GM12864 (cell line): ENCODE measurements around the gene DCTN5.

Experiments used
- DNase-seq: peaks from one replicate; pipeline ENCODE4 v3.0.0-alpha.2; 2011; ENCODE audit warnings: low read depth
- H3K4me3 ChIP-seq: 2 replicates; pipeline ENCODE4 v1.5.1; 2011; ENCODE audit warnings: mild to moderate bottlenecking, low read depth, low read length, control low read depth
- CTCF ChIP-seq: IDR thresholded peaks from 2 replicates; pipeline ENCODE4 v1.5.1; 2011; ENCODE audit warnings: low read depth, mild to moderate bottlenecking, moderate library complexity, low read length, control low read depth, inconsistent platforms; ENCODE audit errors: missing control alignments

Gene DCTN5

DNA sequence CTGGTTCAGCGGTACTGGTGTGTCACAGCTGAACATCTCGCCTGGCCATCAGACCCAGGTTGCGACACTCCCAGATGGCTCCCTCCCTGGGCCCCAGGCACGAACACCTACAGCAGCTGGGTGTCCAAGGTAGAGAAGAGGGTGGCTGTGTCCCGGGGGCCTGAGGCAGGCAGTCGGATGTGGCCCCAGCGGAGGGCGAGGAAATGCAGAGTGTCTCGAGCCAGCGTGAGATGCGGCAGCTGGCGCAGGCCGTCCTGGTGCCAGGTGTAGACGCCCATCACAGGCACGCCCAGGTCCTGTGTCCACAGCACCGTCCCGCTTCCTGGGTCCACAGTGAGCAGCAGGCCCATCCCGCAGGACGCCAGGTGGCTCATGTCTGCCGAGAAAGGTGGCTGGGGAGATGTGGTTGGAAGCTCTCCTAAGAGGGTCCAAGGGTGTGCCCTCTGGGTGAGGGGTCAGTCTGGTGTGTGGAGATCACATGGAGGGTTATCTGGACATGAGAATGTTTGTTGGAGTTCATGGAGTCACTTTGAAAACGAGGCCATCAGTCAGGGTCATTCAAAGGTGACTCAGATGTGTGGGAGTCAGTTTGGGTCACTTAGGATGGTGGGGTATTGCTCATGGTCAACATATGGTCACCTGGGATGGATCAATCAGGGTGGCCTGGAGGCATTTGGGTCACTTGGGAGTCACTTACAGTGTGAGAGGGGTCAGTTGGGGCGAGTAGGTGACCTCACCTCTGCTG, 63.7 kb downstream of the DCTN5 start:
- no peak overlapping the region for H3K4me3 ChIP-seq
- no peak for TF ChIP-seq CTCF
- DNase-seq: no peak

DNA sequence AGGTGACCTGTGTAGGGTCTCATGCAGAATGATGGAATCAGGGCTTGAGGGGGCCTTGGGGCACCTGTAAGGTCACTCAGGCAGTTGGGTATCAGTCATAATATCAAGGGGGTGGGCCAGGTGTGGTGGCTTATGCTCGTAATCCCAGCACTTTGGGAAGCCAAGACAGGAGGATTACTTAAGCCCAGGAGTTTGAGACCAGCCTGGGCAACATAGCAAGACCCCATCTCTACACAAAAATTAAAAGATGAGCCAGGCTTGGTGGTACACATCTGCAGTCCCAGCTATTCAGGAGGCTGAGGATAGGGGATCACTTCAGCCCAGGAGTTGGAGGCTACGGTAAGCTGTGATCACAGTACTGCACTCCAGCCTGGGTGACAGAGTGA, 64.2 kb downstream of the DCTN5 start:
- H3K4me3 ChIP-seq: no peak overlapping the region
- no peak for DNase-seq
- no peak for TF ChIP-seq CTCF

DNA sequence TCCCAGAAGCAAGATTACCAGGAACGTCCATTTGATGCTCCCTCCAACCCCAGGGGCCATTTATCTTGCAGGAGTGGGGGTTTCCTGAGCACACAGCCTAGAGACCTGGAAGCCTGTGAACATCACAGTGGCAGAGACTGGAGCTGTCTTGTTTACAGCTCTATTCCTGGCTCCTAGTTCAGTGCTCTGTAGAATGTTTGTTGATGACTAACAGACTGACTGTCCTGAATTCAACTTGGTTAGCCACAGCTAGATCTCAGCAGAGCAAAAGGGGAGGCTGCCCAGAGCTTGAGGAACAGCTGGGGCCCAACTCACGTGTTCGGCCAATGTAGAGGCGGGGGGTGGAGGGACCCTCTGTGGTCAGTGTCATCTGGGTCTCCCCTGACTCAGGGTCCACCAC, 65.2 kb downstream of the DCTN5 start:
- no peak for DNase-seq
- no peak for TF ChIP-seq CTCF
- H3K4me3 ChIP-seq: no peak overlapping the region

DNA sequence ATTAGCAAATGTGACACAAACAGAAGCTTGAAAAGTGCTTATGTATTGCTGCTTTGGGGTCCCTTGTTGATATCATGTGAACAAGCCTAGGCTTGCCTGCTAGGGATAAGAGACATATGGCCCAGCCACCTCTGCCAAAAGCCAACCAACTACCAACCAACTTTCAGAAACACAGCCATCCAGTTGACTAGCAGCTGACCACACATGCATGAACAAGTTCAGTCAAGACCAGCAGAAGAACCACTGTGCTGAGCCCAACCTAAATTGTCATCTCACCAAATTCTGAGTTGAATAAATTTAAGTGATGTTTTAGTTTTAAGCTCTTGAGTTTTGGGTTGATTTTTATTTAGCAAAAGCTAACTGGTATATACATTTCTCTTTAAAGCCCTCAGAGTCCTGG, 68.3 kb downstream of the DCTN5 start:
- DNase-seq: no peak
- no peak overlapping the region for H3K4me3 ChIP-seq
- TF ChIP-seq CTCF: no peak

DNA sequence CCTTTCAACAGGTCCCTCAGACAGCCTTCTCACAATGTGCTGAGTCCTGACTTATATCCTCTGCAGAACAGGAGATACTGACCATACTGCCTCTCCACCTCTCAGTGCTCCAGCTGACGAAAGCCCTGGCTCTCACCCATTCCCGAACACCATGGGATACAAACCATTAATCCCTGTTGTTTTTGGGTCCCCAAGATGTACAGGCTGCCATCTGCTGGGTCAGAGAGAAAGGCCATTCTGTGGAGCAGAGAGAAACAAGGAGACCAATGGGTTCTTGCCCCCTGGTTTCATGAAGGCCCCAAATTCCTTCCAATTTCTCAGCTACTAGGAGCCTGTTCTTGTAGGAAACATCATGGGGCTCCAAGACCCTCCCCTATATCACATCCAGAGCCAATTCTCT, 68.7 kb downstream of the DCTN5 start:
- TF ChIP-seq CTCF: no peak
- DNase-seq: no peak
- no peak overlapping the region for H3K4me3 ChIP-seq

DNA sequence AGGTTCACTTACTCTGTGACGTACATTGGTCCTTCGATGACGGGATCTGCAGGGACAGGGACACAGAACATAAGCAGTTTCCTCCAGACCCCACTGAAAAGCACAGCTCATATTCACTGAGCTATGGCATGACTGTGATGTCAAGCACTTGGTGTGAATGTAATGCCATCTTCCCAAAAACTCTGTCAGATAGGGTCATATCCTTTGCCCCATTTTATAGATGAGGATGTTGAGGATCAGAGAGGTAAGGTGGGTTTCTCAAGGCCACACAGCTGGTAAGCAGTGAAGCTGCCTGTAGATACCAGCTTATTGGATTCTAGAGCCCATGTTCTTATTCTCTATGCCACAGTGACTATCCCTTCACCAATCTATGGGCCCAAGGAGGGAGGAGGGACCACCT, 69.2 kb downstream of the DCTN5 start:
- no peak for TF ChIP-seq CTCF
- no peak for DNase-seq
- H3K4me3 ChIP-seq: no peak overlapping the region

DNA sequence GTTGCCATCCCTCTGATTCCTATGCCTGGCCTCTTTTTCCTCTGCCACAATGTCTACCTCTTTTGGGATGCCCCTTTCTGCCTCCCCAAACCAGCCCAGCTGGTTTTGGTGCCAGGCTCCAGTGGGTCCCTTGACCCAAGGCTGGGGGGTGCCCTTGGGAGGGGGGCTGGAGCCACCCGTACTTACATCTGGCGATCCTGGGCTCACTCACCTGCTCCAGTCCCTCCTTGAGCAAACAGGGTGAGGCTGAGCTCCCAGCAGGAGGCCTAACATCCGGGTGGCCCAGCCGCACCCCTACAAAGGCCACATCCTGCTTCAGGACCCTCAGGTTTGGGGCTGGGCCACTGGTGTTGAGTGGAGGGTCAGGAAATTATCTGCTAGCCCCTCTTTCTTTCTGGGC, 70.5 kb downstream of the DCTN5 start:
- H3K4me3 ChIP-seq: no peak overlapping the region
- TF ChIP-seq CTCF: no peak
- DNase-seq: no peak
